ENCODE results near the gene EVI5L. TPM values are rescaled to one million over a fixed set of nuclear protein-coding genes. Genes with fewer than 3 reads are reported as not detected.

The EVI5L gene
- total and polyA plus RNA-seq, 2 of the 13 experiments (the other 11 are each of a cell fraction or from before 2014, with no cell fraction given): 1.7 to 2.4 TPM

DNA sequence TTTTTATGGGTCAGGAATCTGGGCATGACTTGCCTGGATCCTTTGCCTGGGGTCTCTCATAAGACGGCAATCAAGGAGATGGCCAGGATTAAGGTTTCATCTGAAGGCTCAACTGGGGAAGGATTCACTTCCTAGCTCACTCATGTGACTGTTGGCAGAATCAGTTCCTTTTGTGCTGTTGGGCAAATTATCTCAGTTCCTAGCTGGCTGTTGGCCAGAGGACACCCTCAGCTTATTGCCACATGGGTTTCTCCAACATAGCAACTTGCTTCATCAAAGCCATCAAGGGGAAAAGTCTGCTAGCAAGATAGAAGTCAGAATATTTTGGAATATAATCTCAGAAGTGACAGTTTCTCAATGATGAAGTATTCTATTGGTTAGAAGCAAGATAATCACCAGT lies 12.2 kb upstream of the EVI5L start (continued):
- TF ChIP-seq, protein P1, sequence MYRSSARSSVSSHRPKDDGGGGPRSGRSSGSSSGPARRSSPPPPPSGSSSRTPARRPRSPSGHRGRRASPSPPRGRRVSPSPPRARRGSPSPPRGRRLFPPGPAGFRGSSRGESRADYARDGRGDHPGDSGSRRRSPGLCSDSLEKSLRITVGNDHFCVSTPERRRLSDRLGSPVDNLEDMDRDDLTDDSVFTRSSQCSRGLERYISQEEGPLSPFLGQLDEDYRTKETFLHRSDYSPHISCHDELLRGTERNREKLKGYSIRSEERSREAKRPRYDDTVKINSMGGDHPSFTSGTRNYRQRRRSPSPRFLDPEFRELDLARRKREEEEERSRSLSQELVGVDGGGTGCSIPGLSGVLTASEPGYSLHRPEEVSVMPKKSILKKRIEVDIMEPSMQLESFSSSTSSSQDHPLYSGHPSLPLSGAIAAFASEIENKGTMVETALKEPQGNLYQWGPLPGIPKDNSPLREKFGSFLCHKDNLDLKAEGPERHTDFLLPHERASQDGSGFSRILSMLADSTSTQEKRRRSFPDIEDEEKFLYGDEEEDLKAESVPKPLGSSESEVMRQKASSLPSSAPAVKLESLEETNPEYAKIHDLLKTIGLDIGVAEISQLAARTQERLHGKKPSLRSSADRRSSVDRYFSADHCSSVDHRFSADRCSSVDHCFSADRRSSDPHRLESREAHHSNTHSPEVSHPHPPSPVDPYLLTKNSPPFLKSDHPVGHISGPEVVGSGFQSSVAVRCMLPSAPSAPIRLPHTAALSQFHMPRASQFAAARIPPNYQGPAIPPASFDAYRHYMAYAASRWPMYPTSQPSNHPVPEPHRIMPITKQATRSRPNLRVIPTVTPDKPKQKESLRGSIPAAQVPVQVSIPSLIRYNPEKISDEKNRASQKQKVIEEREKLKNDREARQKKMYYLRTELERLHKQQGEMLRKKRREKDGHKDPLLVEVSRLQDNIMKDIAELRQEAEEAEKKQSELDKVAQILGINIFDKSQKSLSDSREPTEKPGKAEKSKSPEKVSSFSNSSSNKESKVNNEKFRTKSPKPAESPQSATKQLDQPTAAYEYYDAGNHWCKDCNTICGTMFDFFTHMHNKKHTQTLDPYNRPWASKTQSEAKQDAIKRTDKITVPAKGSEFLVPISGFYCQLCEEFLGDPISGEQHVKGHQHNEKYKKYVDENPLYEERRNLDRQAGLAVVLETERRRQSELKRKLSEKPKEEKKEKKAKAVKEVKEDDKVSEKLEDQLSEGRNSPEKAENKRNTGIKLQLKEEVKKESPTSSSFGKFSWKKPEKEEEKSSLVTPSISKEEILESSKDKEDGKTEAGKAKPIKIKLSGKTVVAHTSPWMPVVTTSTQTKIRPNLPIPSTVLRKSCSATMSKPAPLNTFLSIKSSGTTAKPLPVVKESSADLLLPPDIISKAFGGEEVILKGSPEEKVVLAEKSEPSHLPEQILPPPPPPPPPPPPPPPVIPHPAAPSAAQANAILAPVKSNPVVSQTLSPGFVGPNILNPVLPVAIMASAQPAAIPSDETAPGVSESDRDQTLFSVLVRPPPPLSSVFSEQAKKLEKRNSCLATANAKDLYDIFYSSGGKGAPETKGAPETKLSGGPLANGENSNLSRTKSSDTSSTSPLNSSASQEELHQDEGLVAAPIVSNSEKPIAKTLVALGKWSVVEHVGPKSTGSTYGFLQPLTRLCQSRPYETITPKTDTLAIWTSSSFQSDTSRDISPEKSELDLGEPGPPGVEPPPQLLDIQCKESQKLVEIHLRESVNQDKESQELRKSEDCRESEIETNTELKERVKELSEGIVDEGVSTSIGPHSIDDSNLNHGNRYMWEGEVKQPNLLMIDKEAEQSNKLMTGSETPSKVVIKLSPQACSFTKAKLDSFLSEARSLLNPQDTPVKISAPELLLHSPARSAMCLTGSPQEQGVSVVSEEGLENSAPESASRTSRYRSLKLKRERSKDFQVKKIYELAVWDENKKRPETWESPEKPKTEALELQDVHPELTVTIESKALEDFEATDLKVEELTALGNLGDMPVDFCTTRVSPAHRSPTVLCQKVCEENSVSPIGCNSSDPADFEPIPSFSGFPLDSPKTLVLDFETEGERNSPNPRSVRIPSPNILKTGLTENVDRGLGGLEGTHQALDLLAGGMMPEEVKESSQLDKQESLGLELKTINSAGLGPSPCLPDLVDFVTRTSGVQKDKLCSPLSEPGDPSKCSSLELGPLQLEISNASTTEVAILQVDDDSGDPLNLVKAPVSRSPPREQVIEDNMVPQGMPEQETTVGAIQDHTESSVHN (CRISPR knock-in tag; IDR thresholded peaks at IDR 0.05): no peak

DNA sequence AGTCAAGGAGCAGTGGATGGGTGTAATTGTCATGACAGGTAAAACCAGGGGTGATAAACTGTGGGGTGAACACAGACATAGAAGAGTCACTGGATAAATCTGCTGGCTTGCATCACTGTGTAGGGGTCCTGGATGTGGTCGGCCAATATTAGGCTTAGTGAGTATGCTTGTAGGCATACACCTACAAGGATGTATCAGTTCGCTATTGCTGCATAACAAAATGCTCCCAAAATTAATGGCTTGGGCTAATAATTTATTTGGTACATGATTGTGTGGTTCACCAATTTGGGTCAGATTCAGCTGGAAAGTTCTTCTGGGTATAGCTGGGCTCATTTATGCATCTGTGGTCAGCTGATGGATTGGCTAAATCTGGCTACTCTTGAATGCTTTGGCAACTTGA lies 11.2 kb upstream of the EVI5L start:
- Histone ChIP-seq H3K27me3 (ENCODE audit: control insufficient read depth in 1 of 2, insufficient read depth in 2 of 2, low read length in 2 of 2) (peaks cover 0 to 10% of the 10 kb centered on the region in 2 experiments; a peak in 2 of 5 replicates), H3K9me3 (ENCODE audit: low read length) (peaks cover 5% of the 10 kb centered on the region; the same call in 1 of the 2 replicates), H3K79me2 (ENCODE audit: insufficient read depth, low read length) (no peaks in the 10 kb centered on the region), H3K36me3 (replicated peaks in 1 of 2; ENCODE audit: control insufficient read depth in 1 of 2, insufficient read depth in 2 of 2, low read length in 2 of 2) (no peaks in the 10 kb centered on the region), H3K9ac (ENCODE audit: insufficient read depth, low read depth, low read length) (no peak overlapping the region), H3K27ac (ENCODE audit: extremely low read length, insufficient read depth, low read length) (no peak overlapping the region), H3K4me1 (ENCODE audit: insufficient read depth, low read length) (no peaks in the 10 kb centered on the region), H4K20me1 (ENCODE audit: insufficient read depth, low read length) (no peaks in the 10 kb centered on the region), H2AFZ (ENCODE audit: low read length) (no peak overlapping the region), H3K4me3 (replicated peaks in 1 of 3; ENCODE audit: insufficient read depth in 1 of 3, low read depth in 2 of 3, low read length in 3 of 3) (no peak overlapping the region), H3K4me2 (ENCODE audit: low read depth, low read length) (no peak overlapping the region)
- no peak for ATAC-seq
- CTCF ChIA-PET (ENCODE audit: low intra/inter-chr PET ratio, low total read pairs): no interaction called here
- DNase-seq (ENCODE audit: low spot score): no peak
- intact Hi-C loops (cut with micrococcal nuclease; ENCODE audit: unreplicated experiment) (no loop called here), in situ Hi-C loops (cut with HindIII; ENCODE audit: extremely low pct_ligation_motif_present, low pct_unique_long_range_greater_than_20kb) (no loop called here)
- BruUV-seq (replicated peaks): no TSS peak
- FAIRE-seq: no peak
- 0% methylated on average over 1 of the region's 2 CpGs for WGBS (ENCODE audit: low lambda C conversion rate)
- POLR2A ChIA-PET: no interaction called here
- TF ChIP-seq HNF4G (IDR thresholded peaks at IDR 0.05; ENCODE audit: borderline replicate concordance, low read depth, low read length) (no peak), HNF4G (CRISPR knock-in tag; IDR thresholded peaks at IDR 0.05; ENCODE audit: borderline replicate concordance, low read depth) (no peak), ZNF3 (CRISPR knock-in tag; IDR thresholded peaks at IDR 0.05) (no peak), RBAK (CRISPR knock-in tag; IDR thresholded peaks at IDR 0.05) (peak; percentile 81; the same call in 1 of the 2 replicates), ZNF605 (CRISPR knock-in tag; IDR thresholded peaks at IDR 0.05) (no peak), NRL (CRISPR knock-in tag; IDR thresholded peaks at IDR 0.05; ENCODE audit: borderline replicate concordance) (no peak), ZNF577 (CRISPR knock-in tag; IDR thresholded peaks at IDR 0.05; ENCODE audit: borderline replicate concordance, low read depth) (no peak)
- TF ChIP-seq, protein P2, sequence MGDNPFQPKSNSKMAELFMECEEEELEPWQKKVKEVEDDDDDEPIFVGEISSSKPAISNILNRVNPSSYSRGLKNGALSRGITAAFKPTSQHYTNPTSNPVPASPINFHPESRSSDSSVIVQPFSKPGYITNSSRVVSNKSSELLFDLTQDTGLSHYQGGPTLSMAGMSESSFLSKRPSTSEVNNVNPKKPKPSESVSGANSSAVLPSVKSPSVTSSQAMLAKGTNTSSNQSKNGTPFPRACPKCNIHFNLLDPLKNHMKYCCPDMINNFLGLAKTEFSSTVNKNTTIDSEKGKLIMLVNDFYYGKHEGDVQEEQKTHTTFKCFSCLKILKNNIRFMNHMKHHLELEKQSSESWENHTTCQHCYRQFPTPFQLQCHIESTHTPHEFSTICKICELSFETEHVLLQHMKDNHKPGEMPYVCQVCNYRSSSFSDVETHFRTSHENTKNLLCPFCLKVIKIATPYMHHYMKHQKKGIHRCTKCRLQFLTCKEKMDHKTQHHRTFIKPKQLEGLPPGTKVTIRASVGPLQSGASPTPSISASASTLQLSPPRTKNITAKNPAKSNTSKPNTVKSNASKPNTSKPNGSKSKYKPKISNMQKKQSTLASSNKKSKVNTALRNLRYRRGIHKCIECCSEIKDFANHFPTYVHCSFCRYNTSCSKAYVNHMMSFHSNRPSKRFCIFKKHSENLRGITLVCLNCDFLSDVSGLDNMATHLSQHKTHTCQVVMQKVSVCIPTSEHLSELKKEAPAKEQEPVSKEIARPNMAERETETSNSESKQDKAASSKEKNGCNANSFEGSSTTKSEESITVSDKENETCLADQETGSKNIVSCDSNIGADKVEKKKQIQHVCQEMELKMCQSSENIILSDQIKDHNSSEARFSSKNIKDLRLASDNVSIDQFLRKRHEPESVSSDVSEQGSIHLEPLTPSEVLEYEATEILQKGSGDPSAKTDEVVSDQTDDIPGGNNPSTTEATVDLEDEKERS (CRISPR knock-in tag; IDR thresholded peaks at IDR 0.05): no peak
- TF ChIP-seq, protein P3, sequence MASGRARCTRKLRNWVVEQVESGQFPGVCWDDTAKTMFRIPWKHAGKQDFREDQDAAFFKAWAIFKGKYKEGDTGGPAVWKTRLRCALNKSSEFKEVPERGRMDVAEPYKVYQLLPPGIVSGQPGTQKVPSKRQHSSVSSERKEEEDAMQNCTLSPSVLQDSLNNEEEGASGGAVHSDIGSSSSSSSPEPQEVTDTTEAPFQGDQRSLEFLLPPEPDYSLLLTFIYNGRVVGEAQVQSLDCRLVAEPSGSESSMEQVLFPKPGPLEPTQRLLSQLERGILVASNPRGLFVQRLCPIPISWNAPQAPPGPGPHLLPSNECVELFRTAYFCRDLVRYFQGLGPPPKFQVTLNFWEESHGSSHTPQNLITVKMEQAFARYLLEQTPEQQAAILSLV (CRISPR knock-in tag; IDR thresholded peaks at IDR 0.05; ENCODE audit: borderline replicate concordance): no peak
